Measurements from ENCODE around the gene UNG. TPM values are rescaled to one million over a fixed set of nuclear protein-coding genes. Genes with fewer than 3 reads are reported as not detected.

UNG gene
- total RNA-seq, 1 experiment from 2014 or later = 74.4 TPM

GRCh38 chr12:109069307-109070271 is 27.8 kb upstream of the UNG start:
- Histone ChIP-seq H3K4me1 (ENCODE audit: control insufficient read depth, insufficient read depth, low read length) (no peaks in the 10 kb centered on the region), H3K9me3 (ENCODE audit: control insufficient read depth, insufficient read depth, low read depth, low read length) (no peaks in the 10 kb centered on the region), H3K27me3 (ENCODE audit: control insufficient read depth, insufficient read depth, low read length) (no peaks in the 10 kb centered on the region), H3K27ac (ENCODE audit: low read length) (no peak overlapping the region), H3K36me3 (ENCODE audit: control insufficient read depth, insufficient read depth, low read length) (no peaks in the 10 kb centered on the region), H3K4me3 (ENCODE audit: low read depth in 2 of 2, low read length in 2 of 2) (no peak overlapping the region)
- ATAC-seq (no peak), DNase-seq (ENCODE audit: low read depth, low spot score) (no peak)
- in situ Hi-C loops (cut with HindIII; ENCODE audit: low pct_unique_long_range_greater_than_20kb, low sequenced_read_pairs) (no loop called here), intact Hi-C loops (cut with micrococcal nuclease; ENCODE audit: unreplicated experiment) (no loop called here)
- ChIA-PET POLR2A (interaction anchor here (0.6 kb wide), 1 partner anchor 28 kb away, joined by 3 read pairs; no protein-coding TSS in a partner anchor), CTCF (no interaction called here)
- TF ChIP-seq SIN3A (IDR thresholded peaks at IDR 0.05; ENCODE audit: borderline replicate concordance, insufficient read depth, low read depth, low read length) (no peak), POLR2AphosphoS5 (IDR thresholded peaks at IDR 0.05; ENCODE audit: low read depth, low read length) (no peak), CTCF (IDR thresholded peaks at IDR 0.05) (no peak), TCF7L2 (IDR thresholded peaks at IDR 0.05; ENCODE audit: low read depth, low read length) (no peak)
- TF ChIP-seq, protein P1, sequence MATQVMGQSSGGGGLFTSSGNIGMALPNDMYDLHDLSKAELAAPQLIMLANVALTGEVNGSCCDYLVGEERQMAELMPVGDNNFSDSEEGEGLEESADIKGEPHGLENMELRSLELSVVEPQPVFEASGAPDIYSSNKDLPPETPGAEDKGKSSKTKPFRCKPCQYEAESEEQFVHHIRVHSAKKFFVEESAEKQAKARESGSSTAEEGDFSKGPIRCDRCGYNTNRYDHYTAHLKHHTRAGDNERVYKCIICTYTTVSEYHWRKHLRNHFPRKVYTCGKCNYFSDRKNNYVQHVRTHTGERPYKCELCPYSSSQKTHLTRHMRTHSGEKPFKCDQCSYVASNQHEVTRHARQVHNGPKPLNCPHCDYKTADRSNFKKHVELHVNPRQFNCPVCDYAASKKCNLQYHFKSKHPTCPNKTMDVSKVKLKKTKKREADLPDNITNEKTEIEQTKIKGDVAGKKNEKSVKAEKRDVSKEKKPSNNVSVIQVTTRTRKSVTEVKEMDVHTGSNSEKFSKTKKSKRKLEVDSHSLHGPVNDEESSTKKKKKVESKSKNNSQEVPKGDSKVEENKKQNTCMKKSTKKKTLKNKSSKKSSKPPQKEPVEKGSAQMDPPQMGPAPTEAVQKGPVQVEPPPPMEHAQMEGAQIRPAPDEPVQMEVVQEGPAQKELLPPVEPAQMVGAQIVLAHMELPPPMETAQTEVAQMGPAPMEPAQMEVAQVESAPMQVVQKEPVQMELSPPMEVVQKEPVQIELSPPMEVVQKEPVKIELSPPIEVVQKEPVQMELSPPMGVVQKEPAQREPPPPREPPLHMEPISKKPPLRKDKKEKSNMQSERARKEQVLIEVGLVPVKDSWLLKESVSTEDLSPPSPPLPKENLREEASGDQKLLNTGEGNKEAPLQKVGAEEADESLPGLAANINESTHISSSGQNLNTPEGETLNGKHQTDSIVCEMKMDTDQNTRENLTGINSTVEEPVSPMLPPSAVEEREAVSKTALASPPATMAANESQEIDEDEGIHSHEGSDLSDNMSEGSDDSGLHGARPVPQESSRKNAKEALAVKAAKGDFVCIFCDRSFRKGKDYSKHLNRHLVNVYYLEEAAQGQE (IDR thresholded peaks at IDR 0.05; ENCODE audit: insufficient read depth in 1 of 2, low read depth in 2 of 2, low read length in 1 of 2) = no peak
- BruUV-seq (replicated peaks) = no TSS peak

GRCh38 chr12:109074866-109075265 is 22.5 kb upstream of the UNG start:
- DNase-seq (ENCODE audit: low read depth, low spot score) (no peak), ATAC-seq (no peak)
- BruUV-seq (replicated peaks) = no TSS peak
- CTCF ChIA-PET = no interaction called here
- intact Hi-C loops (cut with micrococcal nuclease; ENCODE audit: unreplicated experiment) (no loop called here), in situ Hi-C loops (cut with HindIII; ENCODE audit: low pct_unique_long_range_greater_than_20kb, low sequenced_read_pairs) (no loop called here)
- H3K4me1 ChIP-seq (ENCODE audit: control insufficient read depth, insufficient read depth, low read length) = no peaks in the 10 kb centered on the region
- H3K27ac ChIP-seq (ENCODE audit: low read length) = no peak overlapping the region
- POLR2A ChIA-PET = no interaction called here
- TF ChIP-seq SIN3A (IDR thresholded peaks at IDR 0.05; ENCODE audit: borderline replicate concordance, insufficient read depth, low read depth, low read length) (no peak), CTCF (IDR thresholded peaks at IDR 0.05) (no peak)
- TF ChIP-seq, protein P1 (IDR thresholded peaks at IDR 0.05; ENCODE audit: insufficient read depth in 1 of 2, low read depth in 2 of 2, low read length in 1 of 2) = no peak
- H3K36me3 ChIP-seq (ENCODE audit: control insufficient read depth, insufficient read depth, low read length) = no peaks in the 10 kb centered on the region
- H3K9me3 ChIP-seq (ENCODE audit: control insufficient read depth, insufficient read depth, low read depth, low read length) = no peaks in the 10 kb centered on the region
- H3K4me3 ChIP-seq (ENCODE audit: low read depth in 2 of 2, low read length in 2 of 2) = no peak overlapping the region
- no peaks in the 10 kb centered on the region for H3K27me3 ChIP-seq (ENCODE audit: control insufficient read depth, insufficient read depth, low read length)
